Right ventricle myocardium superior (tissue), 1 donor: Measurements from ENCODE around the gene KLC4. TPM values are rescaled to one million over a fixed set of nuclear protein-coding genes. Genes with fewer than 3 reads are reported as not detected.
"Not testable (repeated sequence)": the region's sequence is repeated elsewhere in the genome, so short reads cannot be mapped to it uniquely, and the experiment has no call there.

Source experiments
- ATAC-seq: fragments of 200-7000 bp; cut with Tn5 transposase; one replicate; pipeline ENCODE4 v1.9.1; 2020; ENCODE audit warnings: mild to moderate bottlenecking; ENCODE audit not compliant: poor library complexity
- DNase-seq: peaks from one replicate; pipeline ENCODE4 v3.0.0-alpha.2; 2020
- intact Hi-C: fragments of 100-400 bp; cut with DNase I; formaldehyde crosslinking; loops from one replicate; pipeline ENCODE4 v1.11.2; 2022
- total RNA-seq: library from RNA; stranded (reverse); fragmentation: NEBNext Ultra II Directional; extraction: Animal tissue kit (Norgen Biotek cat#: 25700); gene quantifications from one replicate; pipeline ENCODE4 v1.2.1, GENCODE V29; 2021
- donor health status: DM: no; HTN: yes; CAD: no; lungs with severe emphysema.

Gene KLC4
- total RNA-seq, 1 donor from 2014 or later, result 30.6 TPM

GRCh38 chr6:43033496-43034189 is 25.8 kb upstream of the KLC4 start:
- no peak for ATAC-seq

GRCh38 chr6:43034190-43034525 is 25.3 kb upstream of the KLC4 start:
- intact Hi-C loops, result no loop called here

More at GRCh38 chr6:43033496-43034189, 25.8 kb upstream of the KLC4 start:
- no peak for DNase-seq
- intact Hi-C loops, result no loop called here

GRCh38 chr6:43035495-43036194 is 23.8 kb upstream of the KLC4 start:
- DNase-seq (peak; percentile 79), ATAC-seq (peak; percentile 93)
- intact Hi-C loops, result no loop called here

More at GRCh38 chr6:43034190-43034525, 25.3 kb upstream of the KLC4 start:
- DNase-seq (no peak), ATAC-seq (no peak)

- DNase-seq (no peak), ATAC-seq (peak; percentile 3)
- intact Hi-C loops, result no loop called here
Measured at GRCh38 chr6:43036712-43037111, 22.7 kb upstream of the KLC4 start.

- intact Hi-C loops, result no loop called here
- DNase-seq (no peak), ATAC-seq (peak; percentile 50)
Measured at GRCh38 chr6:43037197-43037596, 22.2 kb upstream of the KLC4 start.

GRCh38 chr6:43037706-43038105 is 21.7 kb upstream of the KLC4 start:
- DNase-seq, result no peak

GRCh38 chr6:43038727-43039126 is 20.7 kb upstream of the KLC4 start:
- DNase-seq (no peak), ATAC-seq (no peak)
- intact Hi-C loops, result no loop called here

More at GRCh38 chr6:43037706-43038105, 21.7 kb upstream of the KLC4 start:
- no peak for ATAC-seq
- intact Hi-C loops, result no loop called here

- DNase-seq (no peak), ATAC-seq (no peak)
- intact Hi-C loops, result no loop called here
Measured at GRCh38 chr6:43040542-43041257, 18.7 kb upstream of the KLC4 start.

GRCh38 chr6:43041475-43041874 is 18.0 kb upstream of the KLC4 start:
- intact Hi-C loops, ATAC-seq, DNase-seq: not testable (repeated sequence)

GRCh38 chr6:43043310-43043709 is 16.1 kb upstream of the KLC4 start:
- no peak for DNase-seq
- intact Hi-C loops, result no loop called here
- ATAC-seq, result no peak

GRCh38 chr6:43045371-43045930 is 14.0 kb upstream of the KLC4 start:
- DNase-seq (no peak), ATAC-seq (no peak)
- intact Hi-C loops, result no loop called here

GRCh38 chr6:43047998-43048397 is 11.4 kb upstream of the KLC4 start:
- DNase-seq (no peak), ATAC-seq (no peak)
- intact Hi-C loops, result no loop called here

GRCh38 chr6:43050981-43051380 is 8.4 kb upstream of the KLC4 start:
- intact Hi-C loops, result no loop called here
- DNase-seq (no peak), ATAC-seq (no peak)

GRCh38 chr6:43052225-43052841 is 7.1 kb upstream of the KLC4 start:
- DNase-seq (no peak), ATAC-seq (no peak)
- intact Hi-C loops, result no loop called here

GRCh38 chr6:43052842-43053544 is 6.4 kb upstream of the KLC4 start:
- intact Hi-C loops, result no loop called here
- peak; percentile 32 for ATAC-seq
- DNase-seq, result no peak

GRCh38 chr6:43053545-43054205 is 5.8 kb upstream of the KLC4 start, which contains the start of gene CUL7:
CUL7 (minus strand) TSS chr6:43053851; CDS start chr6:43052788, 1,063 bp downstream.
- intact Hi-C loops, result no loop called here
- ATAC-seq, result peak; percentile 96
- peak; percentile 96 for DNase-seq

- intact Hi-C loops, result no loop called here
- DNase-seq (no peak), ATAC-seq (no peak)
Measured at GRCh38 chr6:43054206-43054943, 5.1 kb upstream of the KLC4 start.
